AG04450 (cell line): ENCODE results near the gene TRIM44. TPM values are rescaled to one million over a fixed set of nuclear protein-coding genes. Genes with fewer than 3 reads are reported as not detected.

ENCODE experiments used
- CTCF ChIA-PET: fragments of 300-600, 350-600 bp; formaldehyde crosslinking; extraction: SDS; loops from one replicate; lab custom pipeline; 2022; ENCODE audit warnings: antibody characterized with exemption, inconsistent platforms; lab: Charles Lee
- POLR2A ChIA-PET: fragments of 350-600 bp; formaldehyde crosslinking; extraction: SDS; loops from one replicate; lab custom pipeline; 2021; ENCODE audit warnings: antibody characterized with exemption, inconsistent platforms; lab: Yijun Ruan, JAX
- DNase-seq: peaks from one replicate; pipeline ENCODE4 v3.0.0-alpha.2; 2011; ENCODE audit warnings: low read depth, low spot score
- H3K27ac ChIP-seq: one replicate; pipeline ENCODE4 v1.5.1; 2012; ENCODE audit warnings: low read depth, low read length, control low read depth
- H3K27me3 ChIP-seq: one replicate; pipeline ENCODE4 v1.6.0; 2012; ENCODE audit warnings: low read length; ENCODE audit not compliant: control insufficient read depth, insufficient read depth
- H3K4me3 ChIP-seq: 2 replicates; pipeline ENCODE4 v1.5.1; 2011; ENCODE audit warnings: mild to moderate bottlenecking, low read depth, low read length, control low read depth
- H3K9me3 ChIP-seq: 2 replicates; pipeline ENCODE4 v1.5.1; 2012; ENCODE audit warnings: low read length; ENCODE audit not compliant: control insufficient read depth, insufficient read depth
- polyA plus RNA-seq: library from polyadenylated mRNA; depleted of rRNA; stranded (reverse); fragments of >200 nt; gene quantifications from 2 replicates; pipeline ENCODE4 v1.2.3, GENCODE V29; 2011
- TF ChIP-seq, protein P1 (sequence below): IDR thresholded peaks from 2 replicates; pipeline ENCODE4 v1.5.1; 2011; ENCODE audit warnings: low read depth, low read length, control low read depth, inconsistent platforms

Gene TRIM44
- polyA plus RNA-seq, 1 experiment = 70.7 TPM

DNA sequence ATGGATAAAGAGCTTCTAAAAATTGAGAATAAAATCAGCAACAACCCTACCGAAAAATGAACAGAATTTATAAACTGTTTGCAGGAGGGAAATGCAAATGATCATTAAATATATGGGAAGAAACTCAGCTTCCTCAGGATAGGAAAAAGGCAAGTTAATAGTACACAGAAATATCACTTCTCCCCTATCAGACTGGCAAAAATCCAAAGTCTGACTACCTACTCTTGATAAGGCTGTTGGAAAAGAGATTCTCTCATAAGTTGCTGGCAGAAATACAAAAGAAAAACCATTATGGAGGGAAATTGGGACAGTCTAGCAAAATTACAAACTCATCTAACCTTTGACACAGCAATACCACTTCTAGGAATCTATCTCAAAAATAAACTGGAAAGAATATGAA is 180.4 kb downstream of the TRIM44 start:
- TF ChIP-seq, protein P1, sequence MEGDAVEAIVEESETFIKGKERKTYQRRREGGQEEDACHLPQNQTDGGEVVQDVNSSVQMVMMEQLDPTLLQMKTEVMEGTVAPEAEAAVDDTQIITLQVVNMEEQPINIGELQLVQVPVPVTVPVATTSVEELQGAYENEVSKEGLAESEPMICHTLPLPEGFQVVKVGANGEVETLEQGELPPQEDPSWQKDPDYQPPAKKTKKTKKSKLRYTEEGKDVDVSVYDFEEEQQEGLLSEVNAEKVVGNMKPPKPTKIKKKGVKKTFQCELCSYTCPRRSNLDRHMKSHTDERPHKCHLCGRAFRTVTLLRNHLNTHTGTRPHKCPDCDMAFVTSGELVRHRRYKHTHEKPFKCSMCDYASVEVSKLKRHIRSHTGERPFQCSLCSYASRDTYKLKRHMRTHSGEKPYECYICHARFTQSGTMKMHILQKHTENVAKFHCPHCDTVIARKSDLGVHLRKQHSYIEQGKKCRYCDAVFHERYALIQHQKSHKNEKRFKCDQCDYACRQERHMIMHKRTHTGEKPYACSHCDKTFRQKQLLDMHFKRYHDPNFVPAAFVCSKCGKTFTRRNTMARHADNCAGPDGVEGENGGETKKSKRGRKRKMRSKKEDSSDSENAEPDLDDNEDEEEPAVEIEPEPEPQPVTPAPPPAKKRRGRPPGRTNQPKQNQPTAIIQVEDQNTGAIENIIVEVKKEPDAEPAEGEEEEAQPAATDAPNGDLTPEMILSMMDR = no peak
- CTCF ChIA-PET = interaction anchor here (1.1 to 3.7 kb wide), 2 partner anchors 21 to 423 kb away, joined by 3 to 30 read pairs; no protein-coding TSS in a partner anchor
- no peak for DNase-seq
- no peak overlapping the region for H3K27ac ChIP-seq
- no peak overlapping the region for H3K4me3 ChIP-seq
- no peaks in the 10 kb centered on the region; the same call in 1 of the 2 replicates for H3K9me3 ChIP-seq
- peaks cover 13% of the 10 kb centered on the region for H3K27me3 ChIP-seq
- POLR2A ChIA-PET = no interaction called here

- no peak overlapping the region for H3K4me3 ChIP-seq
- CTCF ChIA-PET = interaction anchor here (0.6 kb wide), 1 partner anchor 310 kb away, joined by 3 read pairs; no protein-coding TSS in a partner anchor
- TF ChIP-seq, protein P1 = no peak
Measured at GRCh38 chr11:35844579-35844978, 182.0 kb downstream of the TRIM44 start.

GRCh38 chr11:35845860-35846259 is 183.3 kb downstream of the TRIM44 start:
- TF ChIP-seq, protein P1 = no peak
- ChIA-PET POLR2A (no interaction called here), CTCF (no interaction called here)
- no peak overlapping the region for H3K27ac ChIP-seq
- no peak for DNase-seq
- no peaks in the 10 kb centered on the region for H3K9me3 ChIP-seq
- H3K27me3 ChIP-seq = peaks cover 17% of the 10 kb centered on the region
- no peak overlapping the region for H3K4me3 ChIP-seq

More at GRCh38 chr11:35844579-35844978, 182.0 kb downstream of the TRIM44 start:
- H3K9me3 ChIP-seq = no peaks in the 10 kb centered on the region; the same call in 1 of the 2 replicates
- DNase-seq = no peak
- peaks cover 17% of the 10 kb centered on the region for H3K27me3 ChIP-seq
- no peak overlapping the region for H3K27ac ChIP-seq
- POLR2A ChIA-PET = no interaction called here

DNA sequence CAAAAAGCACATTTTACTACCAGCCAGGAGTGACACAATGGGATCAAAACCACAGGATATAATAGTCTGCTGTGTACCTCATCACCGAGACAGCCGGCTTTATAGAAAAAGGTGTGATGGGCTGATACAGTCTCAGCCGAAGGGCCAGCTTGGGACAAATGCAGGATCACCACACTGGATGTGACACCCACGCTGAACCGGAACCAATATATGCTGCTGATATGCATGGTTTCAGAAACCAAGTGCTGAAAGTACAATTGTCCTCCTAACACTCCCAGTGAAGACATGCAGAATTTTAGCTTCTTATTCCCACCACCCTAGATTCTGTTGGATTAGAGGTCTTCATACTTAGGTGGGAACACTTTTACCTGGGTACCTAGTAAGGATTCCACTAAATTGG is 184.3 kb downstream of the TRIM44 start:
- TF ChIP-seq, protein P1 = no peak
- Histone ChIP-seq H3K27me3 (peaks cover 19% of the 10 kb centered on the region), H3K27ac (no peak overlapping the region), H3K9me3 (no peaks in the 10 kb centered on the region), H3K4me3 (no peak overlapping the region)
- no peak for DNase-seq
- POLR2A ChIA-PET = no interaction called here
- CTCF ChIA-PET = interaction anchor here (3.2 kb wide), 1 partner anchor 25 kb away, joined by 18 read pairs; no protein-coding TSS in a partner anchor

DNA sequence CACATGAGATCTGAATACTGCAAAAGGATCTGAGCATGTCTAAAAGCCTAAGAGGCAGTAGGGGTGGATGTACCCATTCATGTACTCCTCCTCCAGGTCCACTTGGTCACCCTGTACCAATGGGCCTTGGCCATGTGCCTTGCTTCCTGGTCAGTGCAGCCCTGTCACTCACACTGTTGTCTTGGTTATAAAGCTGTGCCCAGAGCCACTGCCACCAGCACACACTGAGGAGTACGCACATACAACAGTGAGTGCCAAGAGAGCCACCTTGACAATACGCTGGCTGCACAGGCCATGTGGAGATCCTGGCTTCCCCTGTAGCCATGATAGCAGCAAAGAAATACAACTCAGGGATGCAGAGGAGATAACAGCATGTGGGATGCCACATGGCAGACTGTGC is 184.9 kb downstream of the TRIM44 start:
- TF ChIP-seq, protein P1 = no peak
- CTCF ChIA-PET = interaction anchor here (3.2 kb wide), 1 partner anchor 26 kb away, joined by 18 read pairs; no protein-coding TSS in a partner anchor
- POLR2A ChIA-PET = no interaction called here
- H3K27me3 ChIP-seq = peaks cover 19% of the 10 kb centered on the region
- DNase-seq = no peak
- no peaks in the 10 kb centered on the region for H3K9me3 ChIP-seq
- no peak overlapping the region for H3K4me3 ChIP-seq
- no peak overlapping the region for H3K27ac ChIP-seq
